HG02852 (cell line): ENCODE measurements around the gene SIAH3.
A peak's percentile ranks its signal among the peaks of the same experiment; 100 is the strongest.

Experiments
- ATAC-seq: cut with Tn5 transposase; IDR thresholded peaks from one replicate; pipeline ENCODE4 v1.9.1; 2021; ENCODE audit warnings: mild to moderate bottlenecking, moderate library complexity; ENCODE audit not compliant: unreplicated experiment

Gene SIAH3

DNA sequence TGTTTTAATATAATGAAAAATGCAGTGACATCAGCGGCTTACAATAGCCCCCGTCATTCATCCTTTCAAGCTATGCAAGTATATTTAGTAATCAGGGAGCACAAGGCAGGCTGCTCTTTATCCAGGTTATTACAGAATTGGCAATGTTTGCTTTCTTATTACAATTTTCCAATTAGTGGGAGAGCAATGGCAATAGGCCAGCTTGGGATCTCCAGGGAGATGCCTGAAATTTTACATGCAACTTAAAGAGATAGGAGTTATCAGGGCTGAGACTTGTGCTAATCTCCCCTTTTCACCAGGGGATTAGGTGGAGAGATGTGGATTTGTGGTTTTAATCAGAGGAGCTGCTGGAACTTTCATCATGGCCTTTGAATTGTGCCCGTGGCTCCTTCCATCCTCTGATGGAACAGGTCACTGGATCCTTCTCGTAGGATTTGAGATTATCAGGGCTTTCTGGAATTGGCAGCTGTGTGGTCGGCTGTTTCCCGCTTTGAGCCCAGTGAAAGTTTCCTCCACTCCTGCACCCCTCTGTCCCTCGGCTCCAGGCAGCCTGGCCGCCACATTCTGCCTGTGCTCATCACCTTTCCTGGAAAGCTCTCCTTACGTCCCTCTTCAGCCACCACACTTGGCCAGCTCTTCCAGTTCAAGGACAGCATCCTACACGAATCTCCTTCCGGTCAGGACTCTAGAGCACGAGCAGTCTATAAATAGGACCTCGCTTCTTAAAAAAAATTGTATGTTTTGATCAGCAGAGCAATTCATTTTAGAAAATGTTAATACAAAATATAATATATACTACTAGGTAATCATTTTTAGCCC lies 102.4 kb downstream of the SIAH3 start:
- ATAC-seq, result no peak

DNA sequence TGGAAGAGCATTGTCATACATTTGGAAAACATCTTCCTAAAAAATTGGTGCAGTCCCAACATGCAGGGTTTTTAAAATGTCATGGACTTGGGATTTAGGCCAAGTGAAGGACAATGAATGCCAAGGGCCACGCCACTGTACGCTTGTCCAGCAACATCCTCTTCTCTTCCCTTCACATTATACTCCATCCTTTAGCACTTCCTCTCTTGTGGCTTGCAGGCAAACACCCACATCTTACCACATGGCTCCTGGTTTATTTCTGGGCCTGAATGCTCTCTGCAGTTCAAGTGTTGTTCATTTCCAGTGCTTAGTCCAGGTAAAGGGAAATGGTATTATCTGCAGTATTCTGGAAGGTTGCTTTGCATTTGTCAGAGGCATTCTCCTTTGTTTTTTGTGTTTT lies 104.5 kb downstream of the SIAH3 start:
- ATAC-seq, result no peak

DNA sequence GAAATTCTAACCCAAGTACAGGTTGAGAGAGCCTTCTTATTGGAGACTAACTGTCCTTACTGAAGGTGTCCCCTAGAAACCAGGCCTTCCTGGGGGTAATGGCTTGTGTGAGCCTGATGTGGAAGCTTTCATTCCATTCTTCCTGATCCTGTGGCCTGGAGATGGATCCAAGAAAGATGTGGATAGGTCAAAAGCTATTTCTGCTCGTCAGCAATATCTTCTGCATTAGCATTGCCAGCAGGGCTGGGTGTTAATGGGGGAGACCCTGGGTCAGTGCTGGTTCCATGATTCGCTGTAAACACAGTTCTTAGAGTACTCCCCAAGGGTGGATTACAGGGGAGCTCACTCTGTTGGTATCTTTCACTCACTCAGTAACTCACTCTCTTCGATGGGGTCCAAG lies 106.6 kb downstream of the SIAH3 start:
- no peak for ATAC-seq

DNA sequence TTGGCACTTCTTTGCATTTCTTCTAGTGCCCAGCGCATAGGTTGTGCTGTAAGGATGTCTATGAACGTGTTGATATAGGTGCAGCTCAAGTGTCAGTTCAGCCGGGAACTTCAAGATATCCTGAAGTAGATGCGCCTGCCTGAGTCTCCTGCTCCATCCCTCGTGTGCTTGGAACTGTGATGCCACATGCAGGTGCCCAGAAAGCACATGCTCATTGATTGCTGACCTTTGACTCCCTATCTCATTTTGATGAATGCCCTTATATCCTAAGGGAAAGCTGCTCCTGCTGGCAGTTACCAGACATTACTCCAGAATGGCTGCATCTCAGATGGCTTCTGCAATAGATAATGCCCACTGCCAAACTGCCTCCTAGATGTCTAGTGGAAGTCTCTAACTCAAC lies 108.6 kb downstream of the SIAH3 start:
- no peak for ATAC-seq

DNA sequence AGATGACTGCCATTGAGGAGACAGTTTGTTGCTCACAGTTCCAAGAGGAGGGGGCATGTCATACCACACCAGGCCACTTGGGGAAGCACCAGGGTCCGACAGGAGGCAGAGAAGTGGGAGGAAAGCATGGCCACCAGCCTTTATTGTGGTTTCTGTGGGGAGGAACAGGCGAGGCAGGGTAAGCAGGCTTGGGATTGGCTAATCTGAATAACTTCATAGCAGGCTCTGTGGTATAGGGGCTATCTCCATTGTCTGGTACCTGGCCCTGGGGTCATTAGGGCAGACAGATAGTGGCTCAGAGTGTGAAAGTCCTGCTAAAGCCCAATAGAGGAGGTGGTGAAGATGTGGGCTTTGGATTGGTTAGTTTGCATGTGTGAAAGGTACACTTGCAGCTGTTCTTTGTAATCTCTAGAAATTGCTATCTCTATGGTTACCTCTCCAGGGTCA lies 114.0 kb downstream of the SIAH3 start:
- ATAC-seq, result peak; percentile 52

DNA sequence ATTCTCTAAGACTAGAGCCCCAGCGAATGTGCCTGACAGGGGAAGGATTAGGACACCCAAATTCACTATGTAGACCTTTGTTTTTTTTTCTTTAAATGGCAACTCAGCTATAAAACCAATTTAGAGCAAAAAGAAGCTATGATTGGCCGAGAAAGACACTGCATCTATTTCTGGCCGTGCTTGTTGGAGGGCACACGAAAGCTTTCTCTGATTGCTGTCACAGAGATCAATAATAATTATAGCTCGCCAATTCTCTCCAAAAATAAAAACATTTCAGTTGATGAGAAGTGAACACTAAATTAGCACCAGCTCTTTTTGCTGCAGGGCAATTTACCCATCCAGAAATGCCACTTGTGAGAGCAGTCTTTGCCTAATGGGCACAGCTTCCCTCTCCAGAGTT lies 118.2 kb downstream of the SIAH3 start:
- ATAC-seq, result no peak

DNA sequence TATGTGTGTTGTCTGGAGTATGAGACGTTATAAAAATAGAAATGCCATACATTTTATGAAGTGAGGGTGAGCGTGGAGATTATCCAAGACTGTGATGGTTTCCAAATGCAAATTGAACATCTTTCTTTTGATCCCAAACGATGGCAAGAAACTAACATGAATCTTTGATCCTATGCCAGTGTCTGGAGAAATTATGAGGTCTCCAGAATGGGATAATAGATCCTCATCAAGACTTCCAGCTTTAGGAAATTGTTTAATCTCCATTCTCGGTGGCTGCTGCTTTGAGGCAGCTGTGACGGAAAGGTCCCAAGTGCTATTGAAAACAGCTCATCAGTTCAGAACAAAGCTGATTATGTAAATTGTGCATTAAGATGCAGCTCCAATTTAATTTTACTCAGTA lies 118.6 kb downstream of the SIAH3 start:
- no peak for ATAC-seq

DNA sequence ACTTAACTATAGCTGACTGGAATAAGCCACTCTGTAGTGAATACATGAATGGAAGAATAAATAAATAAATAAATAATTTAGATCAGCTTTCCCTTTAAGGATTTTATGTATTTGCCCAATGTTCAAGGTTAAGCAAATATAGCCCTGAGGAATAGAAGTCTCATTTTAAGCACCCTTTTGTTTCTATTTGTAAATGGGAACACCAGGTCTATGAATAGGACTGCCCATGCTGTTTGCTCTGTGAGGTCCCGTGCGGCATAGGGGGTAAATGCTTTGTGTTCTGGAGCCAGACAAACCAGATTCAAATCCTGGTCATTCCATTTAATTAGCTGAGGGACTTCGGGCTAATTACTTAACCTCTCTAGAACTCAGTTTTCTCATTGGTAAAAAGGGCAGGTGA lies 120.1 kb downstream of the SIAH3 start:
- no peak for ATAC-seq

DNA sequence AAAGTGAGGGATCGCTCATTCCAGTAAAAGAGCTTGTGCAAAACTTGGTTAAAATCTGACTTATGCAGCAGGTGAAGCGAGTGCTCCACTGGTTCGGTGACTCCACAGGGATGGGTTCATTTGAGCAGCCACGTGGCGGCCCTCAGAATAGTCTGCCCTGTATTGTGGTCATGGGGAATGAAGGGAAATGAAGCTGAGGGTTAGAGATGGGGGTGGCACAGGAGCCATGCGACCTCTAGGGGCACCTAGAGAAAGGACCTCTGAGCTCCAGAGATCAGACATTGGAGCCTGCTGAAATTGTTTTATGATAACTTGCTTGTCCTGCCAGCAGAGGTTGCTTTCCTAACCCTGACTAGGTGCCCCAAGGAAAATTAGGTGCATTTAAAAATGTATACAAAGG lies 122.8 kb downstream of the SIAH3 start:
- ATAC-seq, result no peak
